Transverse colon (tissue), 4 donors: ENCODE data around the gene FDX1. TPM values are rescaled to one million over a fixed set of nuclear protein-coding genes. Genes with fewer than 3 reads are reported as not detected.

Source experiments
- DNase-seq: peaks from one replicate; pipeline ENCODE4 v3.0.0-alpha.2; 2019
- H3K27ac ChIP-seq, 4 donors: fragments of 200-600 bp; sonication (generic); 2 replicates each; pipeline ENCODE4 v1.5.1; 2016 to 2018; ENCODE audit warnings: inconsistent platforms in 4 of 4
- H3K27me3 ChIP-seq: fragments of 200-600 bp; sonication (generic); 2 replicates; pipeline ENCODE4 v1.5.1; 2017; ENCODE audit warnings: inconsistent platforms
- H3K36me3 ChIP-seq, 4 donors: fragments of 200-600 bp; sonication (generic); 2 replicates each; pipeline ENCODE4 v1.5.1; 2017 to 2019; ENCODE audit warnings: inconsistent platforms in 4 of 4
- H3K4me1 ChIP-seq, 4 donors: fragments of 200-600 bp; sonication (generic); 2 replicates each; pipeline ENCODE4 v1.5.1; 2017 to 2020; ENCODE audit warnings: inconsistent platforms in 4 of 4
- H3K4me3 ChIP-seq, 4 donors: fragments of 200-600 bp; sonication (generic); 1 replicate in 1 of 4; 2 replicates in 3 of 4; pipeline versions ENCODE4 v1.5.1 to v1.6.1; 2017 to 2019; ENCODE audit warnings: inconsistent platforms in 4 of 4
- H3K9me3 ChIP-seq, 2 donors: fragments of 200-600 bp; sonication (generic); 2 replicates each; pipeline ENCODE4 v1.5.1; 2017 to 2019; ENCODE audit warnings: inconsistent platforms in 2 of 2
- CTCF ChIP-seq, 5 experiments: fragments of 200-600 bp in 3 of 5; fragments of 450-650 bp in 2 of 5; sonication (generic) in 3 of 5; IDR thresholded peaks; 1 replicate in 2 of 5; 2 replicates in 3 of 5; pipeline ENCODE4 v1.5.1; 2016 to 2017; ENCODE audit warnings: antibody characterized with exemption in 5 of 5, inconsistent platforms in 3 of 5, mild to moderate bottlenecking in 2 of 5, moderate library complexity in 1 of 5
- EP300 ChIP-seq: sonication (generic); formaldehyde crosslinking; IDR thresholded peaks from one replicate; pipeline ENCODE4 v1.6.1; 2017; ENCODE audit warnings: antibody characterized with exemption, low read depth
- POLR2A ChIP-seq: fragments of 450-650 bp; IDR thresholded peaks from one replicate; pipeline ENCODE4 v1.6.1; 2016; ENCODE audit warnings: antibody characterized with exemption, mild to moderate bottlenecking, moderate library complexity
- POLR2AphosphoS5 ChIP-seq, 3 donors: sonication (generic); formaldehyde crosslinking; IDR thresholded peaks; one replicate each; pipeline ENCODE4 v1.6.1; 2016; ENCODE audit warnings: antibody characterized with exemption in 3 of 3
- WGBS, 2 donors: methylation state at CpG; one replicate each; pipeline ENCODE4 v1.1.5; 2018; ENCODE audit warnings: low coverage in 1 of 2; 5-methylcytosine and 5-hydroxymethylcytosine counted together
- in situ Hi-C, 4 donors: fragments of 200-750 bp; cut with MboI; loops; one replicate each; pipeline versions ENCODE4 v1.15.0 to v1.15.1; 2017; ENCODE audit warnings: low sequenced_read_pairs in 3 of 4, low pct_ligation_motif_present in 1 of 4, low pct_unique_long_range_greater_than_20kb in 1 of 4
- intact Hi-C: fragments of 100-400 bp; cut with DNase I; formaldehyde crosslinking; loops from one replicate; pipeline ENCODE4 v1.15.1; 2023; ENCODE audit warnings: low total_unique reads
- total RNA-seq, 4 donors: library from RNA; depleted of rRNA; stranded (reverse); fragments of >200 nt; gene quantifications; one replicate each; pipeline ENCODE4 v1.1.0, GENCODE V29; 2016

The FDX1 gene
- total RNA-seq, 4 donors from 2014 or later: 25.4 to 28.9 (median 26.8) TPM

DNA sequence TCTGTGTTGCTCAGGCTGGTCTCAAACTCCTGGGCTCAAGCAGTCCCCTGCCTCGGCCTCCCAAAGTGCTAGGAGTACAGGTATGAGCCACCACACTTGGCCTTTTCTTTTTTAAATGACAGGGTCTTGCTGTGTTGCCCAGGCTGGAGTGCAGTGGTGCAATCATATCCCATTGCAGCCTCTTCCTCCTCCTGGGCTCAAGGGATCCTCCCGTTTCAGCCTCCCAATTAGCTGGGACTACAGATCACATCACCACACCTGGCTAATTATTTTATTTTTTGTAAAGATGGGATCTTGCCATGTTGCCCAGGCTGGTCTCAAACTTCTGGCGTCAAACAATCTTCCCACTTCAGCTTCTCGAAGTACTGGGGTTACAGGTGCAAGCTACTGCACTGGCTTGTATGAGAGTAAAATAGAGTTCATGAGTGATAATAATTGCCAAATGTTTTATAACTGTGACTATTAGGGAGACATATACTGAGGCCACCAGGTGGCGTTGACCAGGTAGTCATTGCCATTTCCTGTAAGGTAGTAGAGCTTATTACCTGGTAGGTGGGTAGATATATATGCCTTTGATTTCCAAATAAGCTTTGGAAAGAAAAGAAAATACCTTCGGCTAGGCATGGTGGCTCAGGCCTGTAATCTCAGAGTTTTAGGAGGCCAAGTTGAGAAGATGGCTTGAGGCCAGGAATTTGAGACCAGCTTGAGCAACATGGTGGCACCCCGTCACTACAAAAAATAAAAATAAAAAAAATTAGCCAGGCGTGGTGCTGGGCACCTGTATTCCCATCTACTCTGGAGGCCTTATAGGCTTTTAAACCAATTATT lies 5.4 kb downstream of the FDX1 start:
- 92 to 100% methylated on average over 2 to 8 of the region's 8 CpGs for WGBS, 2 donors
- peak; percentile 20 for DNase-seq
- Histone ChIP-seq H3K4me3 (no peak overlapping the region), H3K9me3 (no peaks in the 10 kb centered on the region), H3K27ac (no peak overlapping the region), H3K4me1 (peaks cover 12 to 45% (median 29%) of the 10 kb centered on the region in 4 donors), H3K27me3 (no peaks in the 10 kb centered on the region), H3K36me3 (peaks cover 0 to 8% (median 0%) of the 10 kb centered on the region in 4 donors)
- peak; percentile 14 to 29 (median 25) for TF ChIP-seq CTCF (IDR thresholded peaks at IDR 0.05)
- no peak for TF ChIP-seq POLR2AphosphoS5 (IDR thresholded peaks at IDR 0.05)
- no peak for TF ChIP-seq EP300
- TF ChIP-seq POLR2A: no peak
- in situ Hi-C loops: loop anchor here in 2 of 4 donors (10.0 to 25.0 kb wide), 2 partner anchors 230 to 802 kb away; partner anchors contain the start of gene POU2AF2 (in 1 of the 2)
- intact Hi-C loops: no loop called here

GRCh38 chr11:110435780-110436717 lies 6.3 kb downstream of the FDX1 start:
- no peak for DNase-seq
- no peak overlapping the region for H3K4me3 ChIP-seq
- WGBS, 2 donors: 66 to 70% methylated on average over 8 of the region's 8 CpGs
- TF ChIP-seq POLR2A (no peak), POLR2AphosphoS5 (IDR thresholded peaks at IDR 0.05) (no peak), CTCF (IDR thresholded peaks at IDR 0.05) (no peak), EP300 (no peak)
- peaks cover 0 to 8% (median 0%) of the 10 kb centered on the region in 4 donors for H3K36me3 ChIP-seq
- H3K27ac ChIP-seq: no peak overlapping the region
- H3K9me3 ChIP-seq: no peaks in the 10 kb centered on the region
- peaks cover 12 to 45% (median 26%) of the 10 kb centered on the region in 4 donors for H3K4me1 ChIP-seq
- intact Hi-C loops: no loop called here
- in situ Hi-C loops: loop anchor here in 2 of 4 donors (10.0 to 25.0 kb wide), 2 partner anchors 231 to 801 kb away; partner anchors contain the start of gene POU2AF2 (in 1 of the 2)
- no peaks in the 10 kb centered on the region for H3K27me3 ChIP-seq

- 73 to 75% methylated on average over 2 of the region's 2 CpGs for WGBS, 2 donors
- Histone ChIP-seq H3K36me3 (peaks cover 0 to 8% (median 0%) of the 10 kb centered on the region in 4 donors), H3K4me1 (peaks cover 0 to 26% (median 7%) of the 10 kb centered on the region in 4 donors), H3K27ac (no peak overlapping the region), H3K4me3 (no peak overlapping the region), H3K27me3 (no peaks in the 10 kb centered on the region), H3K9me3 (no peaks in the 10 kb centered on the region)
- TF ChIP-seq CTCF (IDR thresholded peaks at IDR 0.05): no peak
- TF ChIP-seq POLR2A: no peak
- no peak for TF ChIP-seq POLR2AphosphoS5 (IDR thresholded peaks at IDR 0.05)
- no peak for TF ChIP-seq EP300
- no peak for DNase-seq
- intact Hi-C loops: no loop called here
- in situ Hi-C loops: loop anchor here in 2 of 4 donors (10.0 to 25.0 kb wide), 2 partner anchors 233 to 799 kb away; partner anchors contain the start of gene POU2AF2 (in 1 of the 2)
These were observed 8.3 kb downstream of the FDX1 start for GRCh38 chr11:110438017-110438416.

DNA sequence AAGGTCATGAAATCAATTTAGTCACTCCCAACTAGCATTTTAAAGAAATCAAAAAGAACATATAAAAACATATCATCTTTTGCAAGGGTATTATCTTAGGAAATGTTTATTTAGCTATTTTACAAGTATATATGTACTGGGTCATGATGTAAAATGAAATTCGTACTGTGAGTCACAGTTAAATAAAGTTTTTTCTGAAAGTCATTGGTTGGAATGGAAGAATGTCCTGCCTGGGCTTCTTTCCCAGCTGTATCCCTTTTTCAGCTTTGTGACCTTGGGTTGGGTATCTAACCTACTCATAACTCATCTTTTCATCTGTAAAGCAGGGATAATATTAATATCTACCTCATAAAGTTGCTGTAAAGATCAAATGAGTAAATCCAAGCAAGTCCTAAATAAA lies 15.7 kb downstream of the FDX1 start:
- no peak for DNase-seq
- intact Hi-C loops: no loop called here
- no peak for TF ChIP-seq POLR2A
- no peak for TF ChIP-seq EP300
- no peak for TF ChIP-seq CTCF (IDR thresholded peaks at IDR 0.05)
- no peak for TF ChIP-seq POLR2AphosphoS5 (IDR thresholded peaks at IDR 0.05)
- H3K36me3 ChIP-seq: no peaks in the 10 kb centered on the region
- no peak overlapping the region for H3K27ac ChIP-seq
- 45 to 48% methylated on average over 1 of the region's 1 CpG for WGBS, 2 donors
- no peaks in the 10 kb centered on the region for H3K4me1 ChIP-seq
- H3K9me3 ChIP-seq: no peaks in the 10 kb centered on the region
- H3K27me3 ChIP-seq: no peaks in the 10 kb centered on the region
- H3K4me3 ChIP-seq: no peak overlapping the region
- in situ Hi-C loops: loop anchor here in 1 of 4 donors (25.0 kb wide), 1 partner anchor 792 kb away; the partner anchor contains the start of gene POU2AF2
